DND-41 (cell line): ENCODE data around the gene RNF212.
"Not testable (repeated sequence)": the region's sequence is repeated elsewhere in the genome, so short reads cannot be mapped to it uniquely, and the experiment has no call there.

Source experiments
- EZH2 ChIP-seq: IDR thresholded peaks from 3 replicates; pipeline ENCODE4 v1.6.1; 2012; ENCODE audit warnings: borderline replicate concordance, low read depth, mild to moderate bottlenecking, moderate library complexity, low read length, inconsistent platforms; ENCODE audit not compliant: severe bottlenecking
- TF ChIP-seq, protein P1 (sequence below): IDR thresholded peaks from 2 replicates; pipeline ENCODE4 v1.5.1; 2012; ENCODE audit warnings: borderline replicate concordance, low read length, moderate library complexity, mild to moderate bottlenecking; ENCODE audit not compliant: poor library complexity, severe bottlenecking; ENCODE audit errors: extremely low read depth

DNA sequence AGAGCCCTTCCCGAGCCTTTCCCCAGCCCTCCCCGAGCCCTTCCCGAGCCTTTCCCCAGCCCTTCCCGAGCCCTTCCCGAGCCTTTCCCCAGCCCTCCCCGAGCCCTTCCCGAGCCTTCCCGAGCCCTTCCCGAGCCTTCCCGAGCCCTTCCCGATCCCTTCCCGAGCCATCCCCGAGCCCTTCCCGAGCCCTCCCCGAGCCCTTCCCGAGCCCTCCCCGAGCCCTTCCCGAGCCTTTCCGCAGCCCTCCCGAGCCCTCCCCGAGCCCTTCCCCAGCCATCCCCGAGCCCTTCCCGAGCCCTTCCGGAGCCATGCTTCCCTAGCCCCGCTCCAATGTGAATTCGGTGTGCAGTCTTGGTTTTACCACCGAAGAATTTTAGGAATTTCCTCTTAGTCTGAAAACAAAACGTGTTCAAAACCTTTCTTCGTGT lies 66.8 kb downstream of the RNF212 start:
- TF ChIP-seq, protein P1, sequence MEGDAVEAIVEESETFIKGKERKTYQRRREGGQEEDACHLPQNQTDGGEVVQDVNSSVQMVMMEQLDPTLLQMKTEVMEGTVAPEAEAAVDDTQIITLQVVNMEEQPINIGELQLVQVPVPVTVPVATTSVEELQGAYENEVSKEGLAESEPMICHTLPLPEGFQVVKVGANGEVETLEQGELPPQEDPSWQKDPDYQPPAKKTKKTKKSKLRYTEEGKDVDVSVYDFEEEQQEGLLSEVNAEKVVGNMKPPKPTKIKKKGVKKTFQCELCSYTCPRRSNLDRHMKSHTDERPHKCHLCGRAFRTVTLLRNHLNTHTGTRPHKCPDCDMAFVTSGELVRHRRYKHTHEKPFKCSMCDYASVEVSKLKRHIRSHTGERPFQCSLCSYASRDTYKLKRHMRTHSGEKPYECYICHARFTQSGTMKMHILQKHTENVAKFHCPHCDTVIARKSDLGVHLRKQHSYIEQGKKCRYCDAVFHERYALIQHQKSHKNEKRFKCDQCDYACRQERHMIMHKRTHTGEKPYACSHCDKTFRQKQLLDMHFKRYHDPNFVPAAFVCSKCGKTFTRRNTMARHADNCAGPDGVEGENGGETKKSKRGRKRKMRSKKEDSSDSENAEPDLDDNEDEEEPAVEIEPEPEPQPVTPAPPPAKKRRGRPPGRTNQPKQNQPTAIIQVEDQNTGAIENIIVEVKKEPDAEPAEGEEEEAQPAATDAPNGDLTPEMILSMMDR = not testable (repeated sequence)
- TF ChIP-seq EZH2 = not testable (repeated sequence)
